HG03439 (cell line): ENCODE data around the gene NRCAM.
"Not testable (repeated sequence)": the region's sequence is repeated elsewhere in the genome, so short reads cannot be mapped to it uniquely, and the experiment has no call there.

Experiments used
- ATAC-seq: cut with Tn5 transposase; IDR thresholded peaks from one replicate; pipeline ENCODE4 v1.9.1; 2021; ENCODE audit warnings: mild to moderate bottlenecking, moderate library complexity; ENCODE audit not compliant: unreplicated experiment

The NRCAM gene

GRCh38 chr7:108286290-108286904 lies 169.8 kb downstream of the NRCAM start:
- ATAC-seq: no peak

DNA sequence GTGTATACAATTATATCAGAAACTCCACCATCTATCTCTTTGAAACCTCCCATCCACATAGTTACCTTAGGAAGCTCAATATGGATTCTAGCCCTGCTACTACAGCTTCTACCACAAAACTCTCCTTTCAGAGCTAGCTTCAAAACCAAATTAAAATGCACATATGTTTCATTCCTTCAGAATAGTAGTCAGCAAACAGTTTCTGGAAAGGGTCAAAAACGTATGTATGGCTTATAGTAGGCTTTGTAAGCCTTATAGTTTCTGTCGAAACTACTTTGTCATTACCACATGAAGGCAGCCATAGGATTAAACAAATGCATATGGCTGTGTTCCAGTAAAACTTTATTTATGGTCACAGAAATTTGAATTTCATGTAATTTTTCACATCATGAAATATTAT lies 170.5 kb downstream of the NRCAM start:
- ATAC-seq: no peak

GRCh38 chr7:108285003-108285368 lies 171.2 kb downstream of the NRCAM start:
- peak; percentile 20 for ATAC-seq

GRCh38 chr7:108284349-108285002 lies 171.8 kb downstream of the NRCAM start:
- peak; percentile 69 for ATAC-seq

GRCh38 chr7:108283252-108283651 lies 173.0 kb downstream of the NRCAM start:
- ATAC-seq: no peak

- no peak for ATAC-seq
These were observed 173.7 kb downstream of the NRCAM start for GRCh38 chr7:108282427-108282996.

DNA sequence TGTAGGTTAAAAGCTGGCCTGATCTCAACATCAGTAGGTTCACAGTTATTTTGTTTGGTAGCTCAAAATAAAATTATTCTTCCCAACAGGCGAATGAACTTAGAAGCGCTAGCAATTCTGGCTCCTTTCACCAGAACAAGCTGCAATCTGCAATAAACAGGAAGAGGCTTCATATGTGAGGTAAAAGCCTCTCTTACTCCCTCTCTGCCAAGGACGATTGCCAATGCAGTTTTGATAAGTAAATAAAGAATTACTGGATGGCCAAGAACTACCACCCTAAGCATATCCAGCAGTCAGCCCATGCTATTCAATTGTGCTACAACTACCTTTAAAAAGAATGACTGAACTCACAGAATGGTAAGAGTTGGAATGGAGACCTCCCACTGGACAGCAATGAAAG lies 176.1 kb downstream of the NRCAM start:
- no peak for ATAC-seq

DNA sequence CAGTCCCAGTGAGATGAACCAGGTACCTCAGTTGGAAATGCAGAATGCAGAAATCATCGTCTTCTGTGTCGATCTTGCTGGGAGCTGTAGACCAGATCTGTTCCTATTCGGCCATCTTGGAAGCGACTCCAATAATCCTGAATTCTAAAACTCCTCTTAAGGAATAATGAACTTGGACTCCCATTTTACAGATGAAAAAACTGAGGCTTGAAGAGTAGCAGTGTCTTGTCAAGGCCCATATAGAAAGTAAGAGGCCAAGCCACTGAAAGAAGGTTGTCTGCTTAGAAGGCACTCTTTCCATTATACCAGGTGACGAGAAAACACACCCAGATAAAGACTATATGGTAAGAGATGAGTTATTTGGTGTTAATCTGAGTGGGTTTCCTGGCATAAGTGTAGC lies 177.5 kb downstream of the NRCAM start:
- ATAC-seq: no peak

DNA sequence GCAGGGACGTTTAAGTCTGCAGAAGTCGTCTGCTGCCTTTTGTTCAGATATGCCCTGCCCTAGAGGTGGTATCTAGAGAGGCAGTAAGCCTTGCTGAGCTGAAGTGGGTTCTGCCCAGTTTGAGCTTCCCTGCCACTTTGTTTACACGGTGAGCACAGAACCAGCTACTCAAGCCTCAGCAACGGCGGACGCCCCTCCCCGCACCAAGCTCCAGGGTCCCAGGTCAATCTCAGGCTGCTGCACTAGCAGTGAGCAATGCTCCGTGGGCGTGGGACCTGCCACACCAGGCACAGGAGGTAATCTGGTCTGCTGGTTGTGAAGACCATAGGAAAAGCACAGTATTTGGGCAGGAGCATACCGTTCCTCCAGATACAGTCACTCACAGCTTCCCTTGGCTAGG lies 178.0 kb downstream of the NRCAM start:
- no peak for ATAC-seq

DNA sequence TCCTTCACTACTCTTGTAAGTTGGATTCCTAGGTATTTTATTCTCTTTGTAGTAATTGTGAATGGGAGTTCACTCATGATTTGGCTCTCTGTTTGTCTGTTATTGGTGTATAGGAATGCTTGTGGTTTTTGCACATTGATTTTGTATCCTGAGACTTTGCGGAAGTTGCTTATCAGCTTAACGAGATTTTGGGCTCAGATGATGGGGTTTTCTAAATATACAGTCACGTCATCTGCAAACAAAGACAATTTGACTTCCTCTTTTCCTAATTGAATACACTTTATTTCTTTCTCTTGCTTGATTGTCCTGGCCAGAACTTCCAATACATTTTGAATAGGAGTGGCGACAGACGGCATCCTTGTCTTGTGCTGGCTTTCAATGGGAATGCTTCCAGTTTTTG lies 181.8 kb downstream of the NRCAM start:
- not testable (repeated sequence) for ATAC-seq

- ATAC-seq: not testable (repeated sequence)
These were observed 183.3 kb downstream of the NRCAM start for GRCh38 chr7:108272891-108273290.

DNA sequence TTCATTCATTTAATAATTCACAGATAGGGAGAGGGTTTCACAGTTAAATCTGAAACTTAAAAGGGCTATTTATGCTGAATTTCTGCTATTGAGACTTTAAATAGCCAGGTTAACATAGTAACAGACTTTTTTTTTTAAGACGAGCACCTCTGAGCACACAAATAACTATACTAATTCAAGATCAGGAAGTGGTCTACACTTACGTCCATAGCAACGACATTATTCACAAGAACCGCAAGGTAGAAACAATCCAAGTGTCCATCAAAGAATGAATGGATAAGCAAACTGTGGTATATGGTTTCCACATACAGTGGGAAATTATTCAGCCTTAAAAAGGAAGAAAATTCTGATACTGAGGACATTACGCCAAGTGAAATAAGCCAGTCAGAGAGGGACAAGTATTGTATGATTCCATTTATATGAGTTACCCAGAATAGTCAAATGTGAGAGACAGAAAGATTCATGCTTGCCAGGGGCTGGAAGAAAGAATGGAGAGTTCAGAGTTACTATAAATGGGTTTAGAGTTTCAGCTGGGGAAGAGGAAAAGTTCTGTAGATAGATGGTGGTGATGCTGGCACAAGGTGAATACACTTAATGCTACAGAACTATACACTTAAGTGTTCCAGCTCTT lies 185.7 kb downstream of the NRCAM start:
- ATAC-seq: no peak

- no peak for ATAC-seq
These were observed 187.9 kb downstream of the NRCAM start for GRCh38 chr7:108268200-108268820.

- no peak for ATAC-seq
These were observed 188.6 kb downstream of the NRCAM start for GRCh38 chr7:108267615-108268014.

DNA sequence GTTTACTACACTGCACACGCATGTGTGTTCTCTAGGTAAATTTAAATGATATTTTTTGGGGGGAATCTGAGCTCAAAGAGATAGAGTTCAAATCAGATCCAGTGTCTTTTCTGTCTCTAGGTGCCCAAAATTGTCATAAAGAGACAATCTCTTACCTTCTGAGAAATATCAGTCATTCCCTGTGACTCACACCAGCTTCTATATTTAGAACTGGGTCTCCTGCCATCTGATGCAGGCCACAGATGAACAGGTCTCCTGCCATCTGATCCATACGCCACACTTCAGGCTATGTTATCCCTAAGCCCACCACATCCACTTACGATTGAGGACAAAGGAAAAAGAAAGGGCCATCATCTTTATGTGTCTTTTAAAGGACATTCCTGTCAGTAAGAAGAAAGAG lies 189.7 kb downstream of the NRCAM start:
- no peak for ATAC-seq

GRCh38 chr7:108266035-108266434 lies 190.2 kb downstream of the NRCAM start:
- no peak for ATAC-seq

GRCh38 chr7:108265007-108265406 lies 191.2 kb downstream of the NRCAM start:
- no peak for ATAC-seq

- no peak for ATAC-seq
These were observed 192.8 kb downstream of the NRCAM start for GRCh38 chr7:108263425-108263824.

GRCh38 chr7:108261560-108262255 lies 194.5 kb downstream of the NRCAM start:
- no peak for ATAC-seq

DNA sequence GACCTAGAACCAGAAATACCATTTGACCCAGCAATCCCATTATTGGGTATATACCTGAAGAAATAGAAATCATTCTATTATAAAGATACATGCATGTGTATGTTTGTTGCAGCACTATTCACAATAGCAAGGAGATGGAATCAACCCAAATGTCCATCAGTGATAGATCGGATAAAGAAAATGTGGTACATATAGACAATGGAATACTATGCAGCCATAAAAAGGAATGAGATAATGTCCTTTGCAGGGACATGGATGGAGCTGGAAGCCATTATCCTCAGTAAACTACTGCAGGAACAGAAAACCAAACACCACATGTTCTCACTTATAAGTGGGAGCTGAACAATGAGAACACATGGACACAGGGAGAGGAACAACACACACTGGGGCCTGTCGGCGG lies 196.8 kb downstream of the NRCAM start:
- ATAC-seq: not testable (repeated sequence)

- no peak for ATAC-seq
These were observed 198.3 kb downstream of the NRCAM start for GRCh38 chr7:108257954-108258353.
